GM12801 (cell line): ENCODE data around the gene PEX11A.

Experiments used
- CTCF ChIP-seq: IDR thresholded peaks from one replicate; pipeline ENCODE4 v1.5.1; 2011; ENCODE audit warnings: control low read depth; ENCODE audit not compliant: insufficient read length; ENCODE audit errors: extremely low read depth

PEX11A gene

GRCh38 chr15:89632563-89633430, 57.8 kb downstream of the PEX11A start:
- TF ChIP-seq CTCF = no peak

- no peak for TF ChIP-seq CTCF
Observed at GRCh38 chr15:89631902-89632264, 58.7 kb downstream of the PEX11A start.
